SK-N-MC (cell line): Measurements from ENCODE around the gene ZNF665.

ENCODE experiments used
- EZH2 ChIP-seq: fragments of 200-600 bp; sonication (generic); IDR thresholded peaks from one replicate; pipeline ENCODE4 v1.6.1; 2017; ENCODE audit warnings: antibody characterized with exemption
- FOXP2 ChIP-seq: optimal IDR thresholded peaks from 2 replicates; pipeline ENCODE3; 2011; ENCODE audit warnings: mild to moderate bottlenecking, moderate library complexity; ENCODE audit not compliant: insufficient read depth; ENCODE audit errors: extremely low read length, control extremely low read depth
- POLR2AphosphoS5 ChIP-seq: IDR thresholded peaks from 2 replicates; pipeline ENCODE4 v1.6.1; 2012; ENCODE audit warnings: mild to moderate bottlenecking, low read depth, low read length, borderline replicate concordance

DNA sequence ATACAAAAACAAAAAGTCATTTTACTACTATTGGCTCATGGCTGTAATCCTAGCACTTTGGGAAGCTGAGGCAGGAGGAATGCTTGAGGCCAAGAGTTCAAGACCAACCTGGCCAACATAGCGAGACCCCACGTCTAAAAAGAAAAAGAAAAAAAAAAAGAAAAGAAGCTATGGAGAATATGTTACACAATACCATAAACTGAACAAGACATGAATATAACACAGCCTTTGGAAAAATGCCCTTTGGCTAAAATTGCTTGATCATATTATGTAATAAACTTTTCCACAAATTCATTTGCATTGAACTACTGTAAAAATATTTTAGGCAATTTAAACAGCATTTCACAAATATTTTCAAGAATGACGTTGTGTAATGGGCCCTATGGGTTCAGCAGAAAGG, 56.7 kb downstream of the ZNF665 start:
- TF ChIP-seq POLR2AphosphoS5 (no peak), EZH2 (no peak), FOXP2 (no peak)
